T47D (cell line): ENCODE measurements around the gene TOMT.

Source experiments
- DNase-seq, 2 experiments: peaks; one replicate each; pipeline versions ENCODE4 v3.0.0 to v3.0.0-alpha.2; 2011 to 2012; ENCODE audit warnings: low read depth in 1 of 2, low spot score in 1 of 2
- JUND ChIP-seq: IDR thresholded peaks from 2 replicates; pipeline ENCODE4 v1.6.1; 2012; ENCODE audit warnings: low read depth
- in situ Hi-C: cut with HindIII; loops from 2 replicates; pipeline ENCODE4 v1.10.0; 2016; ENCODE audit warnings: low sequenced_read_pairs, low pct_unique_long_range_greater_than_20kb

The TOMT gene, protein sequence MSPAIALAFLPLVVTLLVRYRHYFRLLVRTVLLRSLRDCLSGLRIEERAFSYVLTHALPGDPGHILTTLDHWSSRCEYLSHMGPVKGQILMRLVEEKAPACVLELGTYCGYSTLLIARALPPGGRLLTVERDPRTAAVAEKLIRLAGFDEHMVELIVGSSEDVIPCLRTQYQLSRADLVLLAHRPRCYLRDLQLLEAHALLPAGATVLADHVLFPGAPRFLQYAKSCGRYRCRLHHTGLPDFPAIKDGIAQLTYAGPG

DNA sequence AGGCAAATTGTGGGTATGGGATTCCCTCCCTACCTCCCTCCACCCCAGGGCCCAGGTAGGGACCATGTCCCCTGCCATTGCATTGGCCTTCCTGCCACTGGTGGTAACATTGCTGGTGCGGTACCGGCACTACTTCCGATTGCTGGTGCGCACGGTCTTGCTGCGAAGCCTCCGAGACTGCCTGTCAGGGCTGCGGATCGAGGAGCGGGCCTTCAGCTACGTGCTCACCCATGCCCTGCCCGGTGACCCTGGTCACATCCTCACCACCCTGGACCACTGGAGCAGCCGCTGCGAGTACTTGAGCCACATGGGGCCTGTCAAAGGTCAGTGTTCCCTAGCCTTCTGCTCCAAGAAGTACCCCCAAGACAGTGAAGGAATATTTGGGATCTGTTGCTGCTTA is at the start of gene TOMT:
TOMT (plus strand) TSS at position 37 of the 400 bp plus-strand sequence; CDS start at position 65, 28 bp downstream.
- in situ Hi-C loops, result no loop called here
- DNase-seq, result no peak
- TF ChIP-seq JUND, result no peak

DNA sequence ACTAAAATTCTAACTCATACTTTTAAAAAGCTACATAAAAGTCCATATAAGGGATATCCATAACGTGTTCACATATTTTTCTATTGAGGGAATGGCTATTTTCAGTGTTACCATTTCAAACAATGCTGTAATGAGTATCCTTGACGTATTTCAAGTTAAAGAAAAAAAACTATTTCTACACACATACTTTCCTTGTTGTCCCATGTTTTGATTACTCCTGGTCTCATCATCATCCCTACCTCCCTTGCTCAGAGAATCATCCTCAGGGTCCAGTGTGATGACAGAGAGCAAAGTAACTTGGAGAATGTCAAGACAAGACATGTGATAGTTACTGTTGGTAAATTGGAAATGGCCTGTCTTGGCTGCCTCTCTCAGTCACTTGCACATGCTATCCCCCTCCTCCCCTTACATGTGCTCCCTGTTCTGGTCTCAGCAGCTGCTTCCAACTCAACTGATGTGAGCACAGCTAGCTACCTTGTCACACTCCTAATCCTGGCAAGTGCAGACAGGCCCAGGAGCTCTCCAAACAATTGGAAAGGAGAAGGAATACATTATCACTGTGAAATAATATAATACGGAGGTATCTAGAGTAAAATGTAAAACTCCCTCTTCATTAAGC is 47.2 kb upstream of the TOMT start:
- DNase-seq, result no peak
- no peak for TF ChIP-seq JUND
- in situ Hi-C loops, result no loop called here

DNA sequence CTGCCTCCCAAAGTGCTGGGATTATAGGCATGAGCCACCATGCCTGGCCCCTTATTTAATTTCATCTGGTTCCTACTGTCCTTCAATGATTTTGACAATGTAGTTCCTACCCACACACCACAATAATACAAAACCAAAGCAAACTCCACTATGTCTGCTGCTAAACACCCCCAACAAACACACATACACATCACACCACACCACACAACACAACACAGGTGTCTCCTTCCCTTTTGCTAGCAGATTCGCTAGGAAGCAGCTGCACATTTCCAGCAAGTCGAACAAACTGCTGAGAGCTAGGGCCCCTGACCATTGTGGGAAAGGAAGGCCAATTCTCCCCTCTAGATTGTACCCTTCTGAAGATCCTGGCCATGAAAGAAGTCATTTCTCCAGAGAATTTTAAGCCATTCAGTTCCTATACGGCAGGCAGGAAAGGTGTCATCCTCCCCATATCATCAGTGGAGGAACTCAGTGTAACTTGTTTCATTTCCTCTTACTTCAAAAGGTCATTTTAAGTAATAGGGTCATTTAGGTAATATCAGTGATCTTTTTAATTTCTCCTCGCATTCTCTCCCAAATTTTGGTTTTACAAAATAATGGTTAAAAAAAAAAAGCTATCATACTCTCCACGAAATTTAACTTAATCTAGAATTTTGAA is 43.9 kb upstream of the TOMT start:
- DNase-seq, result no peak
- TF ChIP-seq JUND, result no peak
- in situ Hi-C loops, result no loop called here

DNA sequence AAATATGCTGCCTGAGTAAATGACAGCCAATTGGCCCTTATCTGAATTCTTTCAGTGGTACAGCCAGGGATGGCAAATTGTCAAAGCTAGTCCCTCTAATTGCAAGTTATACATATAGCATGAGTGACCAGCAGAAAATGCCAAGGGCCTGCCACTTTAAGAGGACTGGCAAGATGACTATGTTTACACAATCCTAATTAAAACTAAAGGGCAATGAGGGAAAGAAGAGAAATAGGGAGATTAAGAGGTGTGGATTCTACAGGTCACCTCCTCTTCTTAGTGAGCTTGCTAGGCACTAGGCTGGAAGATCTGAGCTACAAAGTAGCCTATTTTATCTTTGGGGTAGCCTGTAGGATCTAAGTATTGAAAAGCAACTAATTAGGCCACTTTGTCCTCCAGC is 38.9 kb upstream of the TOMT start:
- DNase-seq, result no peak
- in situ Hi-C loops, result no loop called here
- TF ChIP-seq JUND, result no peak

DNA sequence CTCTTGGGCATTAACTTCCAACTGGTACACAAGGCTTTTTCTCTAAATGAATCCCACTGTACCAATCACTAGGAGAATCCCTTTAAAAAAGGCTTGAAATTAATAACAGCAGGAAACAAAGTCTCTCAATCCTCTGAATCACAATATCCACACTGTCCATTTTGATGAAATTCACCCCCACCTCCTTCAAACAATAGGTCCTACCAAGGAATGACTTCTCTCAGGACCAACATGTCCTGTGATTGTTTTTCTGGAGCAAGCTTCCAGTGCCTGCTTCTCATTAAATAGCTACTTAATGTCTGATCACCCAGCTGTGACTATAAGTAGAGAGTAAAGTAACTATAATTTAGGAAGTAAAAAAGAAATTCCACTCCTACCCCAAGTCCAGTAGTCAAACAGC is 38.5 kb upstream of the TOMT start:
- in situ Hi-C loops, result no loop called here
- TF ChIP-seq JUND, result no peak
- DNase-seq, result no peak

DNA sequence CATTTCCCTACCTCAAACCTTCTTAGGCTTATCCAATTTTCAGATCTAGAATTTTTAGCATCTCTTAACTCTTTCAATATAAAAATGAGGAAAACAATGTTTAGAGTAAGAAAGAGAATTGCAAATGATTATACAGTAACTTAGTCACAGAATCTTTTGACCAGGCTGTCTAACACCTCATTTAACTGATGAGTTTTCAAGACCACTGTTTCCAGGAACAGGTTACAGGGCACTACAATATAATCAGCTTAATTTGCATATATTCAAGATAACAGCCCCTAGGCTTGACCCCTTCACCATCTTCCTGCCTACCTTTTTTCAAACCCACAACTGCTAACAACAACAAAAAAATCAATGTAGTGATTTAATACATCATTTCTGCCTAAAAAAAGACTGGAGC is 38.0 kb upstream of the TOMT start:
- DNase-seq, result no peak
- in situ Hi-C loops, result no loop called here
- TF ChIP-seq JUND, result no peak

DNA sequence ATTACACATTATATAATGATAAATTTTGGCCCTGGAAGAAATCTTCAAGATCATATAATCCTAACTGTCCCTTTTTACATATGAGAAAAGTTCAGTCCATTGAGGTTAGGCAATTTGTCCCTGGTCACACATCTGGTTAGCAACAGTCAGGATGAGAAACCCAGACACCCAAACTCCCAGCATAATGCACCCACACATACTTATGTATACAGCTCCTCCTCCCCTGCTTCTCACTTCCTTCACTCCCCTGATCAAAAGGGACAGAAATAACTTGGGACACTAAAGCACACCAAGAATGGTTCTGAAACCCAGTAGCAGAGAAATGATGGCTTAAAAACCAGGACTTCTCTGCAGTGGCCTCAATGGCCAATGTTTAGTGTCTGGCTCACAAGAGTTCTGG is 36.5 kb upstream of the TOMT start:
- TF ChIP-seq JUND, result no peak
- in situ Hi-C loops, result no loop called here
- DNase-seq, result no peak

DNA sequence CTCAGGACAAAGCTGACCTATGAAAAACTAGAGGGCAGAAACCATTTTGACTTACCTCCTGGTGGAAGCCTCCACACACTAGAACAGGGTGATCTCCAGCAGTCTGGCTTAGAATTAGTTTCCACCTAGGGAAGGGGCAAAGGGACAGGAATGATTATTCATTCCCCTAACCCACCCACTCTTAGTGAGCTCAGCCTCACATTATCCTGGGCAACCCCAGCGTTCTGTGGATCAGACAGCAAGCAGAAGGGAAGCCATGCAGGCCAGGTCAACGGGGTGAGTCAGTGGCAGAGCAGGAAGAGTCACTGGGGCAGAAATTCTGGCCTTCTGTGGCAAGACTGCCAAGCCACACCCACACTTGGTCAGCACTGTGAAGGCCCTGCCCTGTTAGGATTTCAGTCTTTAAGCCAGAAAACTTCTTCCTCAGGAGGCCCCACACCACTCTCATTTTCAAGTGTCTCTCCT is 35.9 kb upstream of the TOMT start:
- peak in 1 of 2 experiments; percentile 82 for DNase-seq
- in situ Hi-C loops, result no loop called here
- no peak for TF ChIP-seq JUND

DNA sequence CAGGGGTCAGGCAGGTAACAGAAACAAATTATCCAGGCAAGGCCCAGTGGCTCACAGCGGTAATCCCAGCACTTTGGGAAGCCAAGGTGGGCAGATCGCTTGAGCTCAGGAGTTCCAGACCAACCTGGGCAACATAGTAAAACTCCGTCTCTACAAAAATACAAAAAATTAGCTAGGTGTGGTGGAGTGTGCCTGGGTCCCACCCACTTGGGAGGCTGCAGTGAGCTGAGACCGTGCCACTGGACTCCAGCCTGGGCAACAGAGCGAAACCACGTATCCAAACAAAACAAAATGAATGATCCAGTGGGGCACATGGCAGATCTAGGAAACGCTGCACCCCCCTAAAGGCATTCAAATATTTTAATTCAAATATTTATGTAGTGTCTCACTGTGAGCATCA is 35.2 kb upstream of the TOMT start:
- in situ Hi-C loops, result no loop called here
- no peak for TF ChIP-seq JUND
- no peak for DNase-seq

DNA sequence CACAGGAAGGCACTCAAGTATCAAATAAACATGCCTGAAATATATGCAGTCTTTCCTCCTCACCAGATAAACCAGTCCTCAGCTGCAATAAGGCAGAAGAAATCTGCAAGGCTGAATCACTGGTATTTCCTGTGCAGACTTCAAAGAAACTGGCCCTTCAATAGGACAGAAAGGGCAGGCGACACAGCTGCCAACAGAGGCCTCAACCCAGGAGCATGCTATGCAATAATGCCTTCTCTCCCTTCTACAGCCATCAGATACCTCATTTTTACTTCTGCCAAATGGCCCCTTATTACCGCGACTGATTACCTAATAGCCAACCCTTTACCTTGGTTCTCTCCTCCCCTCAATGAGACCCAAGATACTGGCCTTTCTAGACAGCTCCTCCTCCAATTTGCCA is 33.4 kb upstream of the TOMT start:
- no peak for TF ChIP-seq JUND
- in situ Hi-C loops, result no loop called here
- DNase-seq, result peak in 1 of 2 experiments; percentile 49

DNA sequence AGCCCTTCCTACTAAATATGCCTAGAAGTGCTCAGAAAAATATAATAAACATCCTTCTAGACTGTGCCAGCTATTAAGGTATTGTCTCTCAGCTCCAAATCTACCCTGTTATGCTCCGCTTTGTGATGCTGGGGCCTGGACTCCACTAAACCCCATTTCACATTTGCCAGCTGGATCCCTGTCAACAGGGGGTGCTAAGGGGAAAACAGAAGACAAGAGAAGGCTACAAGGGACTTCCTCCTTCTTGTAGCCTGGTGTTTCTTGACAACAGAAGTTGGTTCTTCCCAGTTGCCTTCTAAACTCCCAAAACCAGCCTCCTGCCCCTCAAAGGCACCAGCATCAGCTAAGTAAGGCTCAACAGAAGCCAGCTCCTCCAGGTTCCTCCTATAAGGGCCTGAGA is 30.6 kb upstream of the TOMT start:
- no peak for TF ChIP-seq JUND
- in situ Hi-C loops, result no loop called here
- DNase-seq, result peak in 1 of 2 experiments; percentile 54

DNA sequence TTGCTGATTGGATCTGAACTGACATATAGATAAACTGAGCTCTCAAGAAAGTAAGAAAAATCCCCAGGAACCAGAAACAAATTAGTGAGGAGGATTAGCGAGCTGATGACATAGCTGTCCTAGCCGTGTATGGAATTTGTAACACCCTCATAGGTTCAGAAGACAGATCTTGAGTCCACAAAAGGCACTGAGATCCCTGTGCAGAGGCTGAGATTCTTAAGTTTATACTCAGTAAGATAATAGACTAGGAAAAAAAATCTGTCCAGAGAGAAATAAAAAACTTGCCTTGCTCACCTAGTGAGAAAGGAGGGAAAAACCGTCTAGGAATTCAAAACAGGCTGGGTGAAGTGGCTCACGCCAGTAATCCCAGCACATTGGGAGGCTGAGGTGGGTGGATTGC is 30.0 kb upstream of the TOMT start:
- no peak for DNase-seq
- no peak for TF ChIP-seq JUND
- in situ Hi-C loops, result no loop called here

DNA sequence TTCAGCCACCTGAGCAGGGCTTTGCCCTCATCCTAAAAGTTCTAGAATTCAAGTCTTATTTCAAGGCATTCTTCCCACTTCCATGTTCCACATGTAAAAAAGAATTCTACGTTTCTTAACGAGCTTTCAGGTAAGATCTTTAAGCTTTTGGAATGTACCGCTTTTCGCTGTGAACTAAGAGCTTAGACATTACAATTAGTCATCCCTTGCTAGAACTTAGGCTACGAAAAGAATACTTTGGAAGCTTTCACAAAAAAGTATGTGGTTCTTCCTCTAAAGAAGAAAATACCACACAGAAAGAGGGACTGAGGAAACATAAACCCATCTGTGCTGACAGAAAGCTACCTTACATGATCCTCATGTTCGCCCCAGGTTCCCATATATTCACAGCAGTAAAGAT is 27.2 kb upstream of the TOMT start:
- in situ Hi-C loops, result no loop called here
- TF ChIP-seq JUND, result no peak
- no peak for DNase-seq

DNA sequence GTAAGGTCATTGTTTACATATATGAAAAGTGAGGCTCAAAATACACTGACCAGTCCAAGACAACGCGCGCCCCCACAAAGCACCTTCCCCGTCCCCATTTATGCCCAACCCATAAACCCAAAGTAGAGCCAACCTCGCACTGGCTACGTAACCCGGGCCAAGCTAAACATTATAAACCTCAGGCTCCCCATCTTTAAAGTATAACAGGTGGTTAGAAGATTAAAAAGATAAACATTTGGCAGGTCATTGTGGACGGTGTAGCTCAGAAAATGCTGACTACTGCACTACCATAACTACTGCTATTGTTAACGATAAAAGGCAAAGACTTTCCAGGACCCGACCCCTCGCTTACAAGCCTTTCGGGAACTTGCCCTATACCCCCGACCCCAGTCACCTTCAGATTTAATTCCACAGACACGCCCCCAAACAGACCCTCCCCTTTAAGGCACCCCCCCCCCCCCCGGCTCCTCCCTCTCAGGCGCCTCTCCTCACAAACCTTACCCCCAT is 25.9 kb upstream of the TOMT start:
- in situ Hi-C loops, result no loop called here

More for the DNA sequence above, 25.9 kb upstream of the TOMT start:
- DNase-seq, result peak in 1 of 2 experiments; percentile 73
- no peak for TF ChIP-seq JUND
